AG04450 (cell line): ENCODE results near the gene SLC16A3. TPM values are rescaled to one million over a fixed set of nuclear protein-coding genes. Genes with fewer than 3 reads are reported as not detected.

Source experiments
- CTCF ChIA-PET: fragments of 300-600, 350-600 bp; formaldehyde crosslinking; extraction: SDS; loops from one replicate; lab custom pipeline; 2022; ENCODE audit warnings: antibody characterized with exemption, inconsistent platforms; lab: Charles Lee
- POLR2A ChIA-PET: fragments of 350-600 bp; formaldehyde crosslinking; extraction: SDS; loops from one replicate; lab custom pipeline; 2021; ENCODE audit warnings: antibody characterized with exemption, inconsistent platforms; lab: Yijun Ruan, JAX
- DNase-seq: peaks from one replicate; pipeline ENCODE4 v3.0.0-alpha.2; 2011; ENCODE audit warnings: low read depth, low spot score
- H3K27ac ChIP-seq: one replicate; pipeline ENCODE4 v1.5.1; 2012; ENCODE audit warnings: low read depth, low read length, control low read depth
- H3K27me3 ChIP-seq: one replicate; pipeline ENCODE4 v1.6.0; 2012; ENCODE audit warnings: low read length; ENCODE audit not compliant: control insufficient read depth, insufficient read depth
- H3K4me3 ChIP-seq: 2 replicates; pipeline ENCODE4 v1.5.1; 2011; ENCODE audit warnings: mild to moderate bottlenecking, low read depth, low read length, control low read depth
- H3K9me3 ChIP-seq: 2 replicates; pipeline ENCODE4 v1.5.1; 2012; ENCODE audit warnings: low read length; ENCODE audit not compliant: control insufficient read depth, insufficient read depth
- polyA plus RNA-seq: library from polyadenylated mRNA; depleted of rRNA; stranded (reverse); fragments of >200 nt; gene quantifications from 2 replicates; pipeline ENCODE4 v1.2.3, GENCODE V29; 2011; rRNA removed
- TF ChIP-seq, protein P1 (sequence below): IDR thresholded peaks from 2 replicates; pipeline ENCODE4 v1.5.1; 2011; ENCODE audit warnings: low read depth, low read length, control low read depth, inconsistent platforms

SLC16A3 gene
- polyA plus RNA-seq, 1 experiment: 61.7 TPM

DNA sequence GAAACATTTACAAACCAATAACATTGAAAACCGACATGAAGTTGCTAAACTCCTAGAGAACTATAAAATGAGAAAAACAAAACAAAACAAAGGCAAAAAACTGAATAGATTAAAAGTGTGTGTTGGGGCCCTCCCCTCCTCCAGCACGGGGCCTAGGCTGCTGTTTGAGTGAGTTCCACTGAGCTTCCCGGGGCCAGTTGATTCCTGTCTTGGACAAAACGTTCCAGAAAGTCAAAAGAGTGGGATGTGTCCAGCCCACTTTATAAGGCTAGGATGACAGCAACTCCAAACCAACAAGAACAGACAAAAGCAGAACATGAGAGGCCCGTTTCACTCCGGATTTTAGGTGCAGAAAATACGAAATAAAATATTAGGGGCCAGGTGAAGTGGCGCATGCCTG, 56.3 kb downstream of the SLC16A3 start:
- CTCF ChIA-PET: no interaction called here
- TF ChIP-seq, protein P1, sequence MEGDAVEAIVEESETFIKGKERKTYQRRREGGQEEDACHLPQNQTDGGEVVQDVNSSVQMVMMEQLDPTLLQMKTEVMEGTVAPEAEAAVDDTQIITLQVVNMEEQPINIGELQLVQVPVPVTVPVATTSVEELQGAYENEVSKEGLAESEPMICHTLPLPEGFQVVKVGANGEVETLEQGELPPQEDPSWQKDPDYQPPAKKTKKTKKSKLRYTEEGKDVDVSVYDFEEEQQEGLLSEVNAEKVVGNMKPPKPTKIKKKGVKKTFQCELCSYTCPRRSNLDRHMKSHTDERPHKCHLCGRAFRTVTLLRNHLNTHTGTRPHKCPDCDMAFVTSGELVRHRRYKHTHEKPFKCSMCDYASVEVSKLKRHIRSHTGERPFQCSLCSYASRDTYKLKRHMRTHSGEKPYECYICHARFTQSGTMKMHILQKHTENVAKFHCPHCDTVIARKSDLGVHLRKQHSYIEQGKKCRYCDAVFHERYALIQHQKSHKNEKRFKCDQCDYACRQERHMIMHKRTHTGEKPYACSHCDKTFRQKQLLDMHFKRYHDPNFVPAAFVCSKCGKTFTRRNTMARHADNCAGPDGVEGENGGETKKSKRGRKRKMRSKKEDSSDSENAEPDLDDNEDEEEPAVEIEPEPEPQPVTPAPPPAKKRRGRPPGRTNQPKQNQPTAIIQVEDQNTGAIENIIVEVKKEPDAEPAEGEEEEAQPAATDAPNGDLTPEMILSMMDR: no peak
- POLR2A ChIA-PET: no interaction called here
- DNase-seq: no peak
- Histone ChIP-seq H3K27ac (no peak overlapping the region), H3K4me3 (no peak overlapping the region), H3K9me3 (peaks cover 3% of the 10 kb centered on the region; the same call in 1 of the 2 replicates), H3K27me3 (no peaks in the 10 kb centered on the region)

GRCh38 chr17:82287013-82287867, 58.4 kb downstream of the SLC16A3 start:
- POLR2A ChIA-PET: no interaction called here
- DNase-seq: no peak
- Histone ChIP-seq H3K27me3 (no peaks in the 10 kb centered on the region), H3K4me3 (no peak overlapping the region), H3K9me3 (peaks cover 8% of the 10 kb centered on the region), H3K27ac (peak overlapping the region; percentile 82)
- TF ChIP-seq, protein P1: no peak
- CTCF ChIA-PET: no interaction called here

- ChIA-PET POLR2A (no interaction called here), CTCF (no interaction called here)
- DNase-seq: peak; percentile 48
- peaks cover 8% of the 10 kb centered on the region for H3K9me3 ChIP-seq
- no peaks in the 10 kb centered on the region for H3K27me3 ChIP-seq
- peak overlapping the region; percentile 82 for H3K27ac ChIP-seq
- 0 out of 2 replicates have a peak overlapping the region, but pooled peaks have one; percentile 2 for H3K4me3 ChIP-seq
- TF ChIP-seq, protein P1: no peak
Measured at GRCh38 chr17:82287868-82288801, 59.3 kb downstream of the SLC16A3 start.

Other genes starting within 250 kb of the SLC16A3 start
- 32.5 and 42.2 TPM in 2 replicates for gene CENPX, start 206.2 kb upstream of the SLC16A3 start, polyA plus RNA-seq
- gene LRRC45, start 205.7 kb upstream of the SLC16A3 start, polyA plus RNA-seq: 3.4 and 4.0 TPM in 2 replicates
- gene RAC3, start 197.4 kb upstream of the SLC16A3 start, polyA plus RNA-seq: 12.9 and 18.7 TPM in 2 replicates
- 35.5 and 55.6 TPM in 2 replicates for gene DCXR, start 191.3 kb upstream of the SLC16A3 start, polyA plus RNA-seq
- gene RFNG, start 177.2 kb upstream of the SLC16A3 start, polyA plus RNA-seq: 11.8 and 14.1 TPM in 2 replicates
- 63.1 and 94.3 TPM in 2 replicates for gene GPS1, start 177.1 kb upstream of the SLC16A3 start, polyA plus RNA-seq
- gene DUS1L, start 163.2 kb upstream of the SLC16A3 start, polyA plus RNA-seq: 21.4 and 27.0 TPM in 2 replicates
- 6.2 and 9.6 TPM in 2 replicates for gene FASN, start 130.8 kb upstream of the SLC16A3 start, polyA plus RNA-seq
- gene CCDC57, start 16.2 kb upstream of the SLC16A3 start, polyA plus RNA-seq: 11.1 and 13.2 TPM in 2 replicates
- 74.4 and 89.9 TPM in 2 replicates for gene CSNK1D, start 44.7 kb downstream of the SLC16A3 start, polyA plus RNA-seq
- 0.11 TPM in 2 replicates for gene CD7, start 88.6 kb downstream of the SLC16A3 start, polyA plus RNA-seq
- 8.0 and 12.5 TPM in 2 replicates for gene SECTM1, start 104.7 kb downstream of the SLC16A3 start, polyA plus RNA-seq
- 0.04 and 0.10 TPM in 2 replicates for gene TEX19, start 130.2 kb downstream of the SLC16A3 start, polyA plus RNA-seq
- not detected in 2 replicates for gene UTS2R, start 142.7 kb downstream of the SLC16A3 start, polyA plus RNA-seq
- gene HEXD, start 189.3 kb downstream of the SLC16A3 start, polyA plus RNA-seq: 9.1 and 9.2 TPM in 2 replicates
- gene OGFOD3, start 189.5 kb downstream of the SLC16A3 start, polyA plus RNA-seq: 22.8 and 29.5 TPM in 2 replicates
- 74.8 and 82.6 TPM in 2 replicates for gene CYBC1, start 221.7 kb downstream of the SLC16A3 start, polyA plus RNA-seq
- gene NARF, start 229.7 kb downstream of the SLC16A3 start, polyA plus RNA-seq: 76.1 and 82.4 TPM in 2 replicates